Karpas-422 (cell line): ENCODE data around the gene ALPK3. TPM values are rescaled to one million over a fixed set of nuclear protein-coding genes. Genes with fewer than 3 reads are reported as not detected.

Experiments
- DNase-seq: peaks from one replicate; pipeline ENCODE4 v3.0.0-alpha.2; 2015
- H2AFZ ChIP-seq: fragments of 200-600 bp; sonication (generic); 2 replicates; pipeline ENCODE4 v1.6.1; 2014; ENCODE audit warnings: antibody characterized with exemption, low read length, mixed read lengths
- H3K27ac ChIP-seq: fragments of 200-600 bp; sonication (generic); 2 replicates; pipeline ENCODE4 v1.5.1; 2014; ENCODE audit warnings: mild to moderate bottlenecking, low read length, moderate library complexity
- H3K27me3 ChIP-seq: fragments of 200-600 bp; sonication (generic); 2 replicates; pipeline ENCODE4 v1.6.1; 2014; ENCODE audit warnings: low read length, mixed read lengths
- H3K36me3 ChIP-seq: fragments of 200-600 bp; sonication (generic); 2 replicates; pipeline ENCODE4 v1.6.1; 2014; ENCODE audit warnings: low read length, mixed read lengths; ENCODE audit not compliant: insufficient read depth
- H3K4me1 ChIP-seq: fragments of 200-600 bp; sonication (generic); 2 replicates; pipeline ENCODE4 v1.6.1; 2014; ENCODE audit warnings: mild to moderate bottlenecking, low read length, mixed read lengths
- H3K4me2 ChIP-seq: fragments of 200-600 bp; sonication (generic); 2 replicates; pipeline ENCODE4 v1.6.1; 2014; ENCODE audit warnings: low read length, low read depth, mild to moderate bottlenecking; ENCODE audit not compliant: poor library complexity, severe bottlenecking
- H3K4me3 ChIP-seq: fragments of 200-600 bp; sonication (generic); 2 replicates; pipeline ENCODE4 v1.5.1; 2014; ENCODE audit warnings: mild to moderate bottlenecking, antibody characterized with exemption, low read length, mixed read lengths
- H3K79me2 ChIP-seq: fragments of 200-600 bp; sonication (generic); 2 replicates; pipeline ENCODE4 v1.6.1; 2014; ENCODE audit warnings: mild to moderate bottlenecking, low read length, mixed read lengths
- H3K9ac ChIP-seq: fragments of 200-600 bp; sonication (generic); 2 replicates; pipeline ENCODE4 v1.6.0; 2014; ENCODE audit warnings: low read length
- H3K9me2 ChIP-seq: fragments of 200-600 bp; sonication (generic), shearing (Covaris generic); replicated peaks from 2 replicates; pipeline ENCODE4 v1.6.0; 2014; ENCODE audit warnings: mild to moderate bottlenecking, low read length, moderate library complexity; ENCODE audit not compliant: insufficient read depth
- H3K9me3 ChIP-seq: fragments of 300-700, 200-600 bp; sonication (generic); 2 replicates; pipeline ENCODE4 v1.6.1; 2014; ENCODE audit warnings: low read length, mixed read lengths
- H4K20me1 ChIP-seq: fragments of 200-600 bp; sonication (generic); 2 replicates; pipeline ENCODE4 v1.6.1; 2014; ENCODE audit warnings: mild to moderate bottlenecking, antibody characterized with exemption, low read length, low read depth; ENCODE audit not compliant: insufficient read depth
- total RNA-seq: library from RNA; depleted of rRNA; stranded (reverse); fragments of >200 nt; shearing (Covaris generic); gene quantifications from 2 replicates; pipeline ENCODE4 v1.2.3, GENCODE V29; 2014; ENCODE audit warnings: low replicate concordance

ALPK3 gene
- total RNA-seq, 1 experiment from 2014 or later = 0.07 TPM

GRCh38 chr15:84813931-84814330, 3.2 kb upstream of the ALPK3 start:
- DNase-seq = no peak
- no peaks in the 10 kb centered on the region for H3K79me2 ChIP-seq
- H3K27me3 ChIP-seq = no peaks in the 10 kb centered on the region
- H3K4me3 ChIP-seq = no peak overlapping the region
- no peak overlapping the region for H3K27ac ChIP-seq
- H3K4me1 ChIP-seq = no peaks in the 10 kb centered on the region
- H3K9me3 ChIP-seq = no peaks in the 10 kb centered on the region
- H3K4me2 ChIP-seq = no peak overlapping the region
- no peaks in the 10 kb centered on the region for H3K9me2 ChIP-seq
- H3K36me3 ChIP-seq = no peaks in the 10 kb centered on the region
- H3K9ac ChIP-seq = no peak overlapping the region
- no peaks in the 10 kb centered on the region for H4K20me1 ChIP-seq
- H2AFZ ChIP-seq = no peak overlapping the region

GRCh38 chr15:84814916-84815315, 2.2 kb upstream of the ALPK3 start:
- no peaks in the 10 kb centered on the region for H3K9me3 ChIP-seq
- H2AFZ ChIP-seq = no peak overlapping the region
- H3K9me2 ChIP-seq = no peaks in the 10 kb centered on the region
- no peaks in the 10 kb centered on the region for H4K20me1 ChIP-seq
- DNase-seq = no peak
- H3K4me2 ChIP-seq = no peak overlapping the region
- no peak overlapping the region for H3K4me3 ChIP-seq
- H3K27me3 ChIP-seq = no peaks in the 10 kb centered on the region
- no peaks in the 10 kb centered on the region for H3K36me3 ChIP-seq
- no peak overlapping the region for H3K27ac ChIP-seq
- H3K9ac ChIP-seq = no peak overlapping the region
- H3K79me2 ChIP-seq = no peaks in the 10 kb centered on the region
- H3K4me1 ChIP-seq = no peaks in the 10 kb centered on the region

- H2AFZ ChIP-seq = no peak overlapping the region
Measured at GRCh38 chr15:84817466-84818081, 418 bp downstream of the ALPK3 start.

GRCh38 chr15:84818261-84819131, 1.3 kb downstream of the ALPK3 start:
- Histone ChIP-seq H3K79me2 (no peaks in the 10 kb centered on the region), H3K9me3 (no peaks in the 10 kb centered on the region), H4K20me1 (no peaks in the 10 kb centered on the region), H3K9me2 (no peaks in the 10 kb centered on the region), H3K4me3 (no peak overlapping the region), H3K27me3 (no peaks in the 10 kb centered on the region), H2AFZ (no peak overlapping the region), H3K27ac (no peak overlapping the region), H3K9ac (no peak overlapping the region), H3K4me2 (no peak overlapping the region), H3K4me1 (no peaks in the 10 kb centered on the region), H3K36me3 (no peaks in the 10 kb centered on the region)
- no peak for DNase-seq

More at GRCh38 chr15:84817466-84818081, 418 bp downstream of the ALPK3 start:
- Histone ChIP-seq H4K20me1 (no peaks in the 10 kb centered on the region), H3K27me3 (no peaks in the 10 kb centered on the region), H3K79me2 (no peaks in the 10 kb centered on the region), H3K4me1 (no peaks in the 10 kb centered on the region), H3K9ac (no peak overlapping the region), H3K9me2 (no peaks in the 10 kb centered on the region), H3K9me3 (no peaks in the 10 kb centered on the region), H3K27ac (no peak overlapping the region), H3K4me2 (no peak overlapping the region), H3K4me3 (no peak overlapping the region), H3K36me3 (no peaks in the 10 kb centered on the region)
- DNase-seq = no peak

- no peak overlapping the region for H3K4me3 ChIP-seq
- no peaks in the 10 kb centered on the region for H3K9me3 ChIP-seq
- DNase-seq = no peak
- no peak overlapping the region for H3K27ac ChIP-seq
- H2AFZ ChIP-seq = no peak overlapping the region
- H3K9ac ChIP-seq = no peak overlapping the region
- H4K20me1 ChIP-seq = no peaks in the 10 kb centered on the region
- no peaks in the 10 kb centered on the region for H3K4me1 ChIP-seq
- H3K4me2 ChIP-seq = no peak overlapping the region
- H3K79me2 ChIP-seq = no peaks in the 10 kb centered on the region
- no peaks in the 10 kb centered on the region for H3K9me2 ChIP-seq
- H3K27me3 ChIP-seq = no peaks in the 10 kb centered on the region
- no peaks in the 10 kb centered on the region for H3K36me3 ChIP-seq
Measured at GRCh38 chr15:84819291-84819768, 2.2 kb downstream of the ALPK3 start.

- no peak overlapping the region for H2AFZ ChIP-seq
- H3K9me2 ChIP-seq = no peaks in the 10 kb centered on the region
- H4K20me1 ChIP-seq = no peaks in the 10 kb centered on the region
- no peaks in the 10 kb centered on the region for H3K79me2 ChIP-seq
- no peaks in the 10 kb centered on the region for H3K27me3 ChIP-seq
- no peak overlapping the region for H3K27ac ChIP-seq
- H3K4me3 ChIP-seq = no peak overlapping the region
- no peaks in the 10 kb centered on the region for H3K36me3 ChIP-seq
- H3K4me1 ChIP-seq = no peaks in the 10 kb centered on the region
- no peak for DNase-seq
- no peak overlapping the region for H3K4me2 ChIP-seq
- H3K9me3 ChIP-seq = no peaks in the 10 kb centered on the region
- no peak overlapping the region for H3K9ac ChIP-seq
Measured at GRCh38 chr15:84819791-84820190, 2.6 kb downstream of the ALPK3 start.

GRCh38 chr15:84821501-84822021, 4.4 kb downstream of the ALPK3 start:
- H3K4me1 ChIP-seq = no peaks in the 10 kb centered on the region
- no peaks in the 10 kb centered on the region for H3K9me3 ChIP-seq
- peak; percentile 58 for DNase-seq
- no peaks in the 10 kb centered on the region for H3K79me2 ChIP-seq
- H4K20me1 ChIP-seq = no peaks in the 10 kb centered on the region
- H3K9me2 ChIP-seq = no peaks in the 10 kb centered on the region
- no peak overlapping the region for H3K4me2 ChIP-seq
- H3K4me3 ChIP-seq = no peak overlapping the region
- H3K27ac ChIP-seq = no peak overlapping the region
- no peaks in the 10 kb centered on the region for H3K36me3 ChIP-seq
- H3K27me3 ChIP-seq = no peaks in the 10 kb centered on the region
- no peak overlapping the region for H2AFZ ChIP-seq
- no peak overlapping the region for H3K9ac ChIP-seq

GRCh38 chr15:84822653-84823281, 5.6 kb downstream of the ALPK3 start:
- Histone ChIP-seq H3K27me3 (no peaks in the 10 kb centered on the region), H3K36me3 (no peaks in the 10 kb centered on the region), H3K4me1 (no peaks in the 10 kb centered on the region), H3K9ac (no peak overlapping the region), H3K79me2 (no peaks in the 10 kb centered on the region), H3K27ac (no peak overlapping the region), H3K4me2 (no peak overlapping the region), H4K20me1 (no peaks in the 10 kb centered on the region), H3K9me3 (no peaks in the 10 kb centered on the region), H3K4me3 (no peak overlapping the region), H3K9me2 (no peaks in the 10 kb centered on the region), H2AFZ (no peak overlapping the region)
- no peak for DNase-seq
